HEK293 (cell line): Measurements from ENCODE around the gene KRT80.

ENCODE experiments used
- CTCF ChIA-PET: fragments of 350-600 bp; formaldehyde crosslinking; extraction: SDS; loops from one replicate; lab custom pipeline; 2021; ENCODE audit warnings: antibody characterized with exemption; lab: Yijun Ruan, JAX
- POLR2A ChIA-PET: fragments of 300-600 bp; formaldehyde crosslinking; extraction: SDS; loops from one replicate; lab custom pipeline; 2020; ENCODE audit warnings: antibody characterized with exemption, inconsistent platforms; lab: Yijun Ruan, JAX
- H3K27ac ChIP-seq: fragments of 200-500 bp; sonication (Bioruptor generic); 2 replicates; pipeline ENCODE4 v1.5.1; 2014; ENCODE audit warnings: low read depth, low read length, control low read depth, inconsistent platforms; ENCODE audit errors: extremely low read depth
- H3K36me3 ChIP-seq, 2 experiments: fragments of 200-500 bp in 1 of 2; sonication (Bioruptor generic) in 1 of 2; 1 replicate in 1 of 2; 2 replicates in 1 of 2; pipeline ENCODE4 v1.5.1; 2014 to 2017; ENCODE audit warnings: inconsistent platforms in 2 of 2, low read length in 2 of 2; ENCODE audit not compliant: control insufficient read depth in 2 of 2, insufficient read depth in 1 of 2
- H3K4me1 ChIP-seq: fragments of 200-500 bp; sonication (Bioruptor generic); 2 replicates; pipeline ENCODE4 v1.5.1; 2014; ENCODE audit warnings: mild to moderate bottlenecking, low read length, inconsistent platforms; ENCODE audit not compliant: control insufficient read depth, insufficient read depth
- H3K4me3 ChIP-seq: 2 replicates; pipeline ENCODE4 v1.5.1; 2011; ENCODE audit warnings: low read depth, mild to moderate bottlenecking, control low read depth, low read length, moderate library complexity
- H3K9me3 ChIP-seq: fragments of 200-500 bp; sonication (Bioruptor generic); 2 replicates; pipeline ENCODE4 v1.5.1; 2014; ENCODE audit warnings: low read depth, low read length, inconsistent platforms; ENCODE audit not compliant: control insufficient read depth, insufficient read depth
- EGR2 ChIP-seq: fragments of 450-650 bp; formaldehyde crosslinking; IDR thresholded peaks from 2 replicates; pipeline ENCODE4 v1.5.1; 2016; ENCODE audit warnings: low read depth, missing biosample characterization, missing genetic modification characterization
- ZFHX2 ChIP-seq: fragments of 450-650 bp; formaldehyde crosslinking; conservative IDR thresholded peaks from 2 replicates; pipeline ENCODE4 v1.5.1; 2016; ENCODE audit warnings: missing biosample characterization, missing genetic modification characterization
- ZFP41 ChIP-seq: fragments of 450-650 bp; formaldehyde crosslinking; IDR thresholded peaks from 2 replicates; pipeline ENCODE4 v1.5.1; 2016; ENCODE audit warnings: missing biosample characterization, missing genetic modification characterization, borderline replicate concordance
- ZIC2 ChIP-seq: fragments of 450-650 bp; formaldehyde crosslinking; IDR thresholded peaks from 2 replicates; pipeline ENCODE4 v1.5.1; 2016; ENCODE audit warnings: missing biosample characterization, missing genetic modification characterization
- ZNF302 ChIP-seq: fragments of 450-650 bp; formaldehyde crosslinking; IDR thresholded peaks from 2 replicates; pipeline ENCODE4 v1.5.1; 2016; ENCODE audit warnings: missing biosample characterization, missing genetic modification characterization, low read depth
- ZNF324 ChIP-seq: fragments of 450-650 bp; formaldehyde crosslinking; IDR thresholded peaks from 2 replicates; pipeline ENCODE4 v1.5.1; 2016; ENCODE audit warnings: missing biosample characterization, missing genetic modification characterization
- ZNF433 ChIP-seq: fragments of 450-650 bp; formaldehyde crosslinking; IDR thresholded peaks from 2 replicates; pipeline ENCODE4 v1.5.1; 2016; ENCODE audit warnings: missing biosample characterization, missing genetic modification characterization, low read depth
- ZNF473 ChIP-seq: fragments of 450-650 bp; formaldehyde crosslinking; IDR thresholded peaks from 2 replicates; pipeline ENCODE4 v1.5.1; 2017; ENCODE audit warnings: missing biosample characterization, missing genetic modification characterization
- ZNF664 ChIP-seq: fragments of 450-650 bp; formaldehyde crosslinking; IDR thresholded peaks from 2 replicates; pipeline ENCODE4 v1.5.1; 2016; ENCODE audit warnings: missing biosample characterization, missing genetic modification characterization
- ZNF785 ChIP-seq: fragments of 450-650 bp; formaldehyde crosslinking; IDR thresholded peaks from 2 replicates; pipeline ENCODE4 v1.5.1; 2016; ENCODE audit warnings: missing biosample characterization, missing genetic modification characterization
- ZSCAN30 ChIP-seq: fragments of 450-650 bp; IDR thresholded peaks from 2 replicates; pipeline ENCODE4 v1.5.1; 2018; ENCODE audit warnings: missing biosample characterization, mild to moderate bottlenecking, missing genetic modification characterization, moderate library complexity
- TF ChIP-seq, protein P1 (sequence below): fragments of 450-650 bp; formaldehyde crosslinking; IDR thresholded peaks from 2 replicates; pipeline ENCODE4 v1.5.1; 2016; ENCODE audit warnings: missing biosample characterization, missing genetic modification characterization
- TF ChIP-seq, protein P2 (sequence below): IDR thresholded peaks from 2 replicates; pipeline ENCODE4 v1.6.1; 2011; ENCODE audit warnings: mild to moderate bottlenecking, low read depth, low read length, borderline replicate concordance
- TF ChIP-seq, protein P3 (sequence below): fragments of 450-650 bp; formaldehyde crosslinking; IDR thresholded peaks from 2 replicates; pipeline ENCODE4 v1.5.1; 2016; ENCODE audit warnings: missing biosample characterization, missing genetic modification characterization
- TF ChIP-seq, protein P4 (sequence below): fragments of 450-650 bp; formaldehyde crosslinking; IDR thresholded peaks from 2 replicates; pipeline ENCODE4 v1.5.1; 2016; ENCODE audit warnings: missing biosample characterization, missing genetic modification characterization

The KRT80 gene

DNA sequence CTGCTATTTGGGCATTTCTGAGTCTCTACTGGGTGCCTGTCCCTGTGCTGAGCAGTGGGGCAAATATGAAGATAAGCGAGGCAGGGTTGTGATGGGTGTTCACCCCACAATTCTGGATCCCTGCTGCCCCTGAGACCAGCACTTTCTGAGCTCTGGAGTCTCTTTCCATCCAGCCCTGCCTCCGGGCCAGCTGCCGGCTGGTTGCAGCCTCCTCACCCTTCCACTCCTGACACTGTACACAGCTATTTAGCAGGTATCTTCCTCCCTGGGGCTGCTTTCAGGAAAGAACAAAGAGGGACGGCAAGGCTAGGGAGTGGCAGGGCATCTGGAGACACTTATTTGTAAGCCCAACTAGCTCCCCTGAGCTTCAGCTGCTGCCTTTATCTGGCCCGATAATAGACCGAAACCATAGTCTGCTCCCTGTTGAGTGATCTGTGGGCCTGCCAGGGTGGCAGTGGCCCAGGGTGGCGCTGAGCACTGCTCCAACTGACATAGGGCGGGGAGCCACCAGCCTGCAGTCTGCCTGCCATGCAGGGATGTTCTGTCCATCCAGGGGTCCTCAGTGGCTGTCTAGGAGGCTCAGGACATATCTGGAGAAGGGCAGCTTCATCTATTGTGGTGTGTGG is 7.6 kb upstream of the KRT80 start (continued):
- TF ChIP-seq, protein P1, sequence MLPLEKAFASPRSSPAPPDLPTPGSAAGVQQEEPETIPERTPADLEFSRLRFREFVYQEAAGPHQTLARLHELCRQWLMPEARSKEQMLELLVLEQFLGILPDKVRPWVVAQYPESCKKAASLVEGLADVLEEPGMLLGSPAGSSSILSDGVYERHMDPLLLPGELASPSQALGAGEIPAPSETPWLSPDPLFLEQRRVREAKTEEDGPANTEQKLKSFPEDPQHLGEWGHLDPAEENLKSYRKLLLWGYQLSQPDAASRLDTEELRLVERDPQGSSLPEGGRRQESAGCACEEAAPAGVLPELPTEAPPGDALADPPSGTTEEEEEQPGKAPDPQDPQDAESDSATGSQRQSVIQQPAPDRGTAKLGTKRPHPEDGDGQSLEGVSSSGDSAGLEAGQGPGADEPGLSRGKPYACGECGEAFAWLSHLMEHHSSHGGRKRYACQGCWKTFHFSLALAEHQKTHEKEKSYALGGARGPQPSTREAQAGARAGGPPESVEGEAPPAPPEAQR (tag by site-specific recombination), result no peak
- TF ChIP-seq ZNF473 (tag by site-specific recombination), result no peak
- TF ChIP-seq, all 188 proteins: peak for 0

DNA sequence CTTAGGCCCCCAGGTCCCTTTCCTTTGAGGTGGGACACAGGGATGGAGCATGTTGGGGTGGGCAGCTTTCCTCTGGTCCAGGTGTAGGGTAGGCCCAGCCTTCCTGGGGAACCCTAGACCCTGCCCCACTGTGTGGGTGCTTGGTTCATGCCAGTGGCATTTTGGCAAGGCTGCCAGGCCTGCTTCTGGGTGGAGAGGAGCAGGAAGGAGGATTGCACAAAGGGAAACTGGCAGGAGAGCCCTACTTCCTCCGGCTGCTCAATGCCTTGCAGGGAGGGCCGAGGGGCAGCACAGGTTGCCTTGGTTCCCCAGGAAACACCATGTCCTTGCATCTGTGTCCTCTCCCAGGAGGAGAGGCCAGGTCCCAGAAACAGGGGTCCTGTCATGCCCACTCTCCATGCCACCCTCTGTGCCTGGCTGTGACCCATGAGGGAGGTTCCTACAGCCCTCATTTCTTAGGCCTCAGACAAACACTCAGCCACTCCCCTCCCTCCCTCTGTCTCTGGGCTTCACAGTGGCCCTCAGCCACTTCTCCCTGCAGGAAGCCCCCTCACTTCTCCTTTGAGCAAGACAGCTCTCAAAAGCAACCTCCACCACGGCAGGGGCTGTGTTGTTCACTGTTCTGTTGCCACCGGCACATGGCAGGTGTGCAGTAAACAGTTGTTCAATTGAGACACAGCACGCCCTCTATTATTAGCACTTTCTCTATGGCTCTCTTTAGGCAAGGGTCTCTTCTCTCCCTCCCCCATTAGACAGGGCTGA is 6.8 kb upstream of the KRT80 start:
- no peak overlapping the region for H3K4me3 ChIP-seq
- H3K4me1 ChIP-seq, result peaks cover 7% of the 10 kb centered on the region; the same call in 1 of the 2 replicates
- ChIA-PET POLR2A (interaction anchor here (0.8 kb wide), 1 partner anchor 17 kb away, joined by 3 read pairs; no protein-coding TSS in a partner anchor), CTCF (no interaction called here)
- TF ChIP-seq, protein P2, sequence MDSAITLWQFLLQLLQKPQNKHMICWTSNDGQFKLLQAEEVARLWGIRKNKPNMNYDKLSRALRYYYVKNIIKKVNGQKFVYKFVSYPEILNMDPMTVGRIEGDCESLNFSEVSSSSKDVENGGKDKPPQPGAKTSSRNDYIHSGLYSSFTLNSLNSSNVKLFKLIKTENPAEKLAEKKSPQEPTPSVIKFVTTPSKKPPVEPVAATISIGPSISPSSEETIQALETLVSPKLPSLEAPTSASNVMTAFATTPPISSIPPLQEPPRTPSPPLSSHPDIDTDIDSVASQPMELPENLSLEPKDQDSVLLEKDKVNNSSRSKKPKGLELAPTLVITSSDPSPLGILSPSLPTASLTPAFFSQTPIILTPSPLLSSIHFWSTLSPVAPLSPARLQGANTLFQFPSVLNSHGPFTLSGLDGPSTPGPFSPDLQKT, result no peak
- TF ChIP-seq ZIC2 (tag by site-specific recombination), result peak; percentile 41; the same call in 1 of the 2 replicates
- no peaks in the 10 kb centered on the region for H3K9me3 ChIP-seq
- H3K27ac ChIP-seq, result no peak overlapping the region
- no peaks in the 10 kb centered on the region for H3K36me3 ChIP-seq

DNA sequence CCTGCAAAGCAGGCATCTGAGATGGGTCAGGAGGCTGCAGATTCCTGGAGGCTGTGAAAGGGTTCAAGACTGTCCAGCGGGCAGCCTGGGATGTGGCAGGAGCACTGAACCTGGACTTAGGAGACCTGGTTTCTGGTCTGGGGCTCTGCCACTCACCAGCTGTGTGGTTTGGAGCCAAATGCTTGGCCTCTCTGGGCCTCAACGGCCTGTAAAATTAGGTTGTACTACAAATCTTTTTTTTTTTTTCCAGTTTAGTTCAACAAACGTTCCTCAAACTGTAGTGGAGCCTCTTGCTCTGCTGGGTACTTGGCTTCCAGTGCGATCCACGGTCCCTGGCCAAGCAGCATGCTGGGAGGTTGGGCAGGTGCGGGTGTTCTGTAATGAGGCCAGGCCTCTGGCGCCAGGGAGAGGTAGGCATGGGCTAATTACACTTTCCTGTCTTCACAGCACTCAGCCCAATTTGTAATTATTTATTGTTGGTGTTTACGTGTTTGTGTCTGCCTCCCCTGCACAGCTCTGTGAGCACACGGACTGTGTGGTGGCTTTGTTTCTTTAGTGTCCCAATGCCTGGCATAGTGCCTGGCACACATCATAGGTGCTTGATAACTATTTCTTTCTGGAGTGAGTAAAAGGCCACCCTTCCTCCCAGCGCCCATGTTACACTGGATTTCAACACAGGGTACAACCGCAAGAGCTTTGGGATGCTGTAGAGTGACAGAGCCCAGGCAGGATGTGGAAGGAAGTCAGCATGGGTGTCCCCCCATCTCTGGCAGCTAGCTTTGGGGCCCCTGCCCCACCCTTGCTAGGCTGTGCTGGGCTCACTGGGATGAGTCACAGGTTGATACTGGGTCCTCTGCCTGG is 5.8 kb upstream of the KRT80 start:
- no peaks in the 10 kb centered on the region for H3K4me1 ChIP-seq
- ChIA-PET CTCF (interaction anchor here (1.4 kb wide), 1 partner anchor 15 kb away, joined by 3 read pairs; no protein-coding TSS in a partner anchor), POLR2A (no interaction called here)
- H3K36me3 ChIP-seq, result no peaks in the 10 kb centered on the region
- H3K27ac ChIP-seq, result no peak overlapping the region
- TF ChIP-seq ZFP41 (tag by site-specific recombination), result no peak
- peak; percentile 94 for TF ChIP-seq ZNF664 (tag by site-specific recombination)
- no peak overlapping the region for H3K4me3 ChIP-seq
- no peaks in the 10 kb centered on the region for H3K9me3 ChIP-seq

DNA sequence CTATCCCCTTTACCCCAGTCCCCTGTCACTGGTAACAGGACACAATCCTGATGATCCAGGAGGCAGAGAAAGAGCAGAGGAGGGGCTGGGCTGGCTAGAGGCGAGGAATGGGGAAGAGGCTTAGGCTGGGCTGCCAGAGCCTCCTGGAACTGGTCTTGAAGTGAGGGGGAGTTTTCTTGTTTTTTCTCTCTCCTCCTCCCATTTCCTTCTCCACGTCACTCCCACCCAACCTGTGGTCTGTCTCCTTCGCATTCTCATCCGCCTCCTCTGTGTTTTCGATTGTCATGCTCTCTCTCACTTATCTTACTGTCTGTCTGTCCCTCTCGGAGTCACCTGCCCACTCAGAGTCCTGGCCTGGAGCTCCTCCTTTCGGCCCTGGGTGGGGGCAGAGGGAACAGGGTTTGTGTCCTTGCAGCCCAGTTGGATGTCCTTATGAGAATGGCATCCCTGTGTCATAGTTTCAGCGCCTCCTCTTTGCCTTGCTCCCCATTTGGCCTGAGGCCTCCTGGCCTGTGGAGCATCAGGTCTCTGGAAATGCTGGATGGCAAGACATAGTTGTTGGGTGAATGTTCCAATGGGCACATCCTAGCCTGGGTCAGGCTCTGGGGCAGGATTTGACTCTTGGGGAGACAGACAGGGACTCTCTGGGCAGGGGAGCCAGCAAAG is 3.4 kb upstream of the KRT80 start:
- ChIA-PET CTCF (interaction anchor here (1.2 kb wide), 2 partner anchors 19 to 112 kb away, joined by 4 read pairs; no protein-coding TSS in a partner anchor), POLR2A (no interaction called here)
- H3K27ac ChIP-seq, result no peak overlapping the region
- no peak overlapping the region for H3K4me3 ChIP-seq
- peaks cover 2% of the 10 kb centered on the region; the same call in 1 of the 2 replicates for H3K4me1 ChIP-seq
- no peaks in the 10 kb centered on the region for H3K36me3 ChIP-seq
- no peaks in the 10 kb centered on the region for H3K9me3 ChIP-seq
- TF ChIP-seq ZNF433 (no peak), ZNF324 (tag by site-specific recombination) (no peak), ZNF785 (tag by site-specific recombination) (no peak), ZSCAN30 (no peak), ZFHX2 (peak; percentile 94), ZNF302 (tag by site-specific recombination) (no peak), EGR2 (tag by site-specific recombination) (peak; percentile 99)
- TF ChIP-seq, protein P3, sequence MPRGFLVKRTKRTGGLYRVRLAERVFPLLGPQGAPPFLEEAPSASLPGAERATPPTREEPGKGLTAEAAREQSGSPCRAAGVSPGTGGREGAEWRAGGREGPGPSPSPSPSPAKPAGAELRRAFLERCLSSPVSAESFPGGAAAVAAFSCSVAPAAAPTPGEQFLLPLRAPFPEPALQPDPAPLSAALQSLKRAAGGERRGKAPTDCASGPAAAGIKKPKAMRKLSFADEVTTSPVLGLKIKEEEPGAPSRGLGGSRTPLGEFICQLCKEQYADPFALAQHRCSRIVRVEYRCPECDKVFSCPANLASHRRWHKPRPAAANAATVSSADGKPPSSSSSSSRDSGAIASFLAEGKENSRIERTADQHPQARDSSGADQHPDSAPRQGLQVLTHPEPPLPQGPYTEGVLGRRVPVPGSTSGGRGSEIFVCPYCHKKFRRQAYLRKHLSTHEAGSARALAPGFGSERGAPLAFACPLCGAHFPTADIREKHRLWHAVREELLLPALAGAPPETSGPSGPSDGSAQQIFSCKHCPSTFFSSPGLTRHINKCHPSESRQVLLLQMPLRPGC (tag by site-specific recombination), result no peak
- TF ChIP-seq, protein P4, sequence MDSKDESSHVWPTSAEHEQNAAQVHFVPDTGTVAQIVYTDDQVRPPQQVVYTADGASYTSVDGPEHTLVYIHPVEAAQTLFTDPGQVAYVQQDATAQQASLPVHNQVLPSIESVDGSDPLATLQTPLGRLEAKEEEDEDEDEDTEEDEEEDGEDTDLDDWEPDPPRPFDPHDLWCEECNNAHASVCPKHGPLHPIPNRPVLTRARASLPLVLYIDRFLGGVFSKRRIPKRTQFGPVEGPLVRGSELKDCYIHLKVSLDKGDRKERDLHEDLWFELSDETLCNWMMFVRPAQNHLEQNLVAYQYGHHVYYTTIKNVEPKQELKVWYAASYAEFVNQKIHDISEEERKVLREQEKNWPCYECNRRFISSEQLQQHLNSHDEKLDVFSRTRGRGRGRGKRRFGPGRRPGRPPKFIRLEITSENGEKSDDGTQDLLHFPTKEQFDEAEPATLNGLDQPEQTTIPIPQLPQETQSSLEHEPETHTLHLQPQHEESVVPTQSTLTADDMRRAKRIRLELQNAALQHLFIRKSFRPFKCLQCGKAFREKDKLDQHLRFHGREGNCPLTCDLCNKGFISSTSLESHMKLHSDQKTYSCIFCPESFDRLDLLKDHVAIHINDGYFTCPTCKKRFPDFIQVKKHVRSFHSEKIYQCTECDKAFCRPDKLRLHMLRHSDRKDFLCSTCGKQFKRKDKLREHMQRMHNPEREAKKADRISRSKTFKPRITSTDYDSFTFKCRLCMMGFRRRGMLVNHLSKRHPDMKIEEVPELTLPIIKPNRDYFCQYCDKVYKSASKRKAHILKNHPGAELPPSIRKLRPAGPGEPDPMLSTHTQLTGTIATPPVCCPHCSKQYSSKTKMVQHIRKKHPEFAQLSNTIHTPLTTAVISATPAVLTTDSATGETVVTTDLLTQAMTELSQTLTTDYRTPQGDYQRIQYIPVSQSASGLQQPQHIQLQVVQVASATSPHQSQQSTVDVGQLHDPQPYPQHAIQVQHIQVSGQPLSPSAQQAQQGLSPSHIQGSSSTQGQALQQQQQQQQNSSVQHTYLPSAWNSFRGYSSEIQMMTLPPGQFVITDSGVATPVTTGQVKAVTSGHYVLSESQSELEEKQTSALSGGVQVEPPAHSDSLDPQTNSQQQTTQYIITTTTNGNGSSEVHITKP (tag by site-specific recombination), result peak; percentile 92
